Skeletal muscle satellite cell (primary cell): ENCODE data around the gene OR2M2. TPM values are rescaled to one million over a fixed set of nuclear protein-coding genes. Genes with fewer than 3 reads are reported as not detected.

Experiments
- H3K27me3 ChIP-seq: 2 replicates; pipeline ENCODE4 v1.7.0; 2013; ENCODE audit warnings: low read length; ENCODE audit not compliant: control insufficient read depth, insufficient read depth
- H3K36me3 ChIP-seq: 2 replicates; pipeline ENCODE4 v1.7.0; 2013; ENCODE audit warnings: mild to moderate bottlenecking, control low read depth, low read length; ENCODE audit not compliant: insufficient read depth
- H3K4me1 ChIP-seq: 2 replicates; pipeline ENCODE4 v1.7.0; 2013; ENCODE audit warnings: low read length; ENCODE audit not compliant: control insufficient read depth, insufficient read depth
- H3K4me2 ChIP-seq: 2 replicates; pipeline ENCODE4 v1.7.0; 2013; ENCODE audit warnings: mild to moderate bottlenecking, low read length
- H3K4me3 ChIP-seq: 2 replicates; pipeline ENCODE4 v1.7.0; 2013; ENCODE audit warnings: low read length
- H3K9ac ChIP-seq: 2 replicates; pipeline ENCODE4 v1.7.0; 2013; ENCODE audit warnings: mild to moderate bottlenecking, low read depth, low read length, moderate library complexity
- H3K9me3 ChIP-seq: replicated peaks from 2 replicates; pipeline ENCODE4 v1.7.0; 2013; ENCODE audit warnings: mild to moderate bottlenecking, control low read depth, low read length
- total RNA-seq: library from RNA; depleted of rRNA; stranded (reverse); fragments of >200 nt; gene quantifications from 2 replicates; pipeline ENCODE4 v1.2.3, GENCODE V29; 2012; rRNA removed

Gene OR2M2
- not detected in 2 replicates for total RNA-seq

- Histone ChIP-seq H3K4me2 (no peak within 1 kb of the TSS), H3K27me3 (no peaks in the 10 kb centered on the region), H3K4me1 (no peaks in the 10 kb centered on the region), H3K9me3 (no peaks in the 10 kb centered on the region), H3K4me3 (no peak within 1 kb of the TSS), H3K9ac (no peak within 1 kb of the TSS), H3K36me3 (no peaks in the 10 kb centered on the region)
Measured at GRCh38 chr1:248174521-248174920, at the start of gene OR2M2. TSS of gene OR2M2 (plus strand) at chr1:248174821. CDS start at chr1:248179986, 5,165 bp downstream.

- Histone ChIP-seq H3K36me3 (no peaks in the 10 kb centered on the region), H3K4me3 (no peak overlapping the region), H3K9me3 (peaks cover 3% of the 10 kb centered on the region), H3K4me1 (no peaks in the 10 kb centered on the region), H3K27me3 (no peaks in the 10 kb centered on the region), H3K9ac (no peak overlapping the region), H3K4me2 (no peak overlapping the region)
Measured at GRCh38 chr1:248127653-248128052, 47.0 kb upstream of the OR2M2 start.

GRCh38 chr1:248136811-248137210 is 37.8 kb upstream of the OR2M2 start:
- Histone ChIP-seq H3K36me3 (no peaks in the 10 kb centered on the region), H3K4me1 (no peaks in the 10 kb centered on the region), H3K4me3 (no peak overlapping the region), H3K9me3 (no peaks in the 10 kb centered on the region), H3K27me3 (no peaks in the 10 kb centered on the region), H3K4me2 (no peak overlapping the region), H3K9ac (no peak overlapping the region)

- Histone ChIP-seq H3K4me2 (no peak overlapping the region), H3K9ac (no peak overlapping the region), H3K9me3 (no peaks in the 10 kb centered on the region), H3K36me3 (no peaks in the 10 kb centered on the region), H3K4me3 (no peak overlapping the region), H3K27me3 (no peaks in the 10 kb centered on the region), H3K4me1 (no peaks in the 10 kb centered on the region)
Measured at GRCh38 chr1:248140846-248141245, 33.8 kb upstream of the OR2M2 start.

GRCh38 chr1:248143311-248143710 is 31.3 kb upstream of the OR2M2 start:
- H3K4me2 ChIP-seq, result no peak overlapping the region

GRCh38 chr1:248144513-248145198 is 30.0 kb upstream of the OR2M2 start, which contains the start of gene OR2M5:
TSS of gene OR2M5 (plus strand) at chr1:248145148. CDS start at chr1:248145148, 0 bp downstream.
- Histone ChIP-seq H3K27me3 (no peaks in the 10 kb centered on the region), H3K4me3 (no peak within 1 kb of the TSS), H3K4me1 (no peaks in the 10 kb centered on the region), H3K9me3 (peaks cover 3% of the 10 kb centered on the region), H3K36me3 (no peaks in the 10 kb centered on the region), H3K4me2 (no peak within 1 kb of the TSS), H3K9ac (no peak within 1 kb of the TSS)

More at GRCh38 chr1:248143311-248143710, 31.3 kb upstream of the OR2M2 start:
- Histone ChIP-seq H3K36me3 (no peaks in the 10 kb centered on the region), H3K4me3 (no peak overlapping the region), H3K27me3 (no peaks in the 10 kb centered on the region), H3K9me3 (peaks cover 3% of the 10 kb centered on the region), H3K4me1 (no peaks in the 10 kb centered on the region), H3K9ac (no peak overlapping the region)

- H3K9ac ChIP-seq, result no peak overlapping the region
- H3K36me3 ChIP-seq, result no peaks in the 10 kb centered on the region
- H3K27me3 ChIP-seq, result no peaks in the 10 kb centered on the region
- no peak overlapping the region for H3K4me2 ChIP-seq
- peaks cover 15% of the 10 kb centered on the region for H3K9me3 ChIP-seq
- no peaks in the 10 kb centered on the region for H3K4me1 ChIP-seq
- no peak overlapping the region for H3K4me3 ChIP-seq
Measured at GRCh38 chr1:248152056-248152827, 22.4 kb upstream of the OR2M2 start.

GRCh38 chr1:248155927-248156326 is 18.7 kb upstream of the OR2M2 start:
- H3K9me3 ChIP-seq, result peaks cover 12% of the 10 kb centered on the region
- no peaks in the 10 kb centered on the region for H3K36me3 ChIP-seq
- no peaks in the 10 kb centered on the region for H3K4me1 ChIP-seq
- H3K4me3 ChIP-seq, result no peak overlapping the region
- H3K4me2 ChIP-seq, result no peak overlapping the region
- H3K27me3 ChIP-seq, result no peaks in the 10 kb centered on the region
- no peak overlapping the region for H3K9ac ChIP-seq

- no peaks in the 10 kb centered on the region for H3K36me3 ChIP-seq
- no peaks in the 10 kb centered on the region for H3K27me3 ChIP-seq
- H3K4me1 ChIP-seq, result no peaks in the 10 kb centered on the region
- H3K4me2 ChIP-seq, result no peak overlapping the region
- peaks cover 4% of the 10 kb centered on the region for H3K9me3 ChIP-seq
- no peak overlapping the region for H3K9ac ChIP-seq
- H3K4me3 ChIP-seq, result no peak overlapping the region
Measured at GRCh38 chr1:248158758-248159157, 15.9 kb upstream of the OR2M2 start.

- Histone ChIP-seq H3K9ac (no peak overlapping the region), H3K4me3 (no peak overlapping the region), H3K27me3 (no peaks in the 10 kb centered on the region), H3K9me3 (peaks cover 4% of the 10 kb centered on the region), H3K4me1 (no peaks in the 10 kb centered on the region), H3K4me2 (no peak overlapping the region), H3K36me3 (no peaks in the 10 kb centered on the region)
Measured at GRCh38 chr1:248164031-248164430, 10.6 kb upstream of the OR2M2 start.

GRCh38 chr1:248165186-248165585 is 9.4 kb upstream of the OR2M2 start:
- Histone ChIP-seq H3K4me2 (no peak overlapping the region), H3K9me3 (peaks cover 4% of the 10 kb centered on the region)

More at GRCh38 chr1:248165186-248165585, 9.4 kb upstream of the OR2M2 start:
- H3K4me3 ChIP-seq, result no peak overlapping the region
- H3K9ac ChIP-seq, result no peak overlapping the region
- H3K27me3 ChIP-seq, result no peaks in the 10 kb centered on the region
- no peaks in the 10 kb centered on the region for H3K36me3 ChIP-seq
- H3K4me1 ChIP-seq, result no peaks in the 10 kb centered on the region
